Transverse colon (tissue), 4 donors: ENCODE data around the gene TNFSF13. TPM values are rescaled to one million over a fixed set of nuclear protein-coding genes. Genes with fewer than 3 reads are reported as not detected.

Source experiments
- DNase-seq: peaks from one replicate; pipeline ENCODE4 v3.0.0-alpha.2; 2019
- H3K27ac ChIP-seq, 4 donors: fragments of 200-600 bp; sonication (generic); 2 replicates each; pipeline ENCODE4 v1.5.1; 2016 to 2018; ENCODE audit warnings: inconsistent platforms in 4 of 4
- H3K27me3 ChIP-seq: fragments of 200-600 bp; sonication (generic); 2 replicates; pipeline ENCODE4 v1.5.1; 2017; ENCODE audit warnings: inconsistent platforms
- H3K36me3 ChIP-seq, 4 donors: fragments of 200-600 bp; sonication (generic); 2 replicates each; pipeline ENCODE4 v1.5.1; 2017 to 2019; ENCODE audit warnings: inconsistent platforms in 4 of 4
- H3K4me1 ChIP-seq, 4 donors: fragments of 200-600 bp; sonication (generic); 2 replicates each; pipeline ENCODE4 v1.5.1; 2017 to 2020; ENCODE audit warnings: inconsistent platforms in 4 of 4
- H3K4me3 ChIP-seq, 4 donors: fragments of 200-600 bp; sonication (generic); 1 replicate in 1 of 4; 2 replicates in 3 of 4; pipeline versions ENCODE4 v1.5.1 to v1.6.1; 2017 to 2019; ENCODE audit warnings: inconsistent platforms in 4 of 4
- H3K9me3 ChIP-seq, 2 donors: fragments of 200-600 bp; sonication (generic); 2 replicates each; pipeline ENCODE4 v1.5.1; 2017 to 2019; ENCODE audit warnings: inconsistent platforms in 2 of 2
- CTCF ChIP-seq, 5 experiments: fragments of 200-600 bp in 3 of 5; fragments of 450-650 bp in 2 of 5; sonication (generic) in 3 of 5; IDR thresholded peaks; 1 replicate in 2 of 5; 2 replicates in 3 of 5; pipeline ENCODE4 v1.5.1; 2016 to 2017; ENCODE audit warnings: antibody characterized with exemption in 5 of 5, inconsistent platforms in 3 of 5, mild to moderate bottlenecking in 2 of 5, moderate library complexity in 1 of 5
- EP300 ChIP-seq: sonication (generic); formaldehyde crosslinking; IDR thresholded peaks from one replicate; pipeline ENCODE4 v1.6.1; 2017; ENCODE audit warnings: antibody characterized with exemption, low read depth
- POLR2A ChIP-seq: fragments of 450-650 bp; IDR thresholded peaks from one replicate; pipeline ENCODE4 v1.6.1; 2016; ENCODE audit warnings: antibody characterized with exemption, mild to moderate bottlenecking, moderate library complexity
- POLR2AphosphoS5 ChIP-seq, 3 donors: sonication (generic); formaldehyde crosslinking; IDR thresholded peaks; one replicate each; pipeline ENCODE4 v1.6.1; 2016; ENCODE audit warnings: antibody characterized with exemption in 3 of 3
- WGBS, 2 donors: methylation state at CpG; one replicate each; pipeline ENCODE4 v1.1.5; 2018; ENCODE audit warnings: low coverage in 1 of 2; 5-methylcytosine and 5-hydroxymethylcytosine counted together
- in situ Hi-C, 4 donors: fragments of 200-750 bp; cut with MboI; loops; one replicate each; pipeline versions ENCODE4 v1.15.0 to v1.15.1; 2017; ENCODE audit warnings: low sequenced_read_pairs in 3 of 4, low pct_ligation_motif_present in 1 of 4, low pct_unique_long_range_greater_than_20kb in 1 of 4
- intact Hi-C: fragments of 100-400 bp; cut with DNase I; formaldehyde crosslinking; loops from one replicate; pipeline ENCODE4 v1.15.1; 2023; ENCODE audit warnings: low total_unique reads
- total RNA-seq, 4 donors: library from RNA; depleted of rRNA; stranded (reverse); fragments of >200 nt; gene quantifications; one replicate each; pipeline ENCODE4 v1.1.0, GENCODE V29; 2016

TNFSF13 gene
- total RNA-seq, 4 donors from 2014 or later: 19.7 to 94.3 (median 59.8) TPM

GRCh38 chr17:7569571-7569970, 11.0 kb downstream of the TNFSF13 start:
- Histone ChIP-seq H3K4me1 (peaks cover 5 to 23% (median 11%) of the 10 kb centered on the region in 4 donors), H3K4me3 (no peak overlapping the region), H3K36me3 (peaks cover 0 to 47% (median 7%) of the 10 kb centered on the region in 4 donors), H3K9me3 (no peaks in the 10 kb centered on the region), H3K27ac (no peak overlapping the region), H3K27me3 (no peaks in the 10 kb centered on the region)
- DNase-seq: no peak
- intact Hi-C loops (no loop called here), in situ Hi-C loops (no loop called here)
- 76 to 77% methylated on average over 5 of the region's 5 CpGs for WGBS, 2 donors
- TF ChIP-seq POLR2AphosphoS5 (IDR thresholded peaks at IDR 0.05) (no peak), CTCF (IDR thresholded peaks at IDR 0.05) (no peak), EP300 (no peak), POLR2A (no peak)

- Histone ChIP-seq H3K27me3 (no peaks in the 10 kb centered on the region), H3K9me3 (no peaks in the 10 kb centered on the region), H3K4me1 (peaks cover 11 to 31% (median 18%) of the 10 kb centered on the region in 4 donors), H3K4me3 (no peak overlapping the region), H3K27ac (no peak overlapping the region), H3K36me3 (peaks cover 0 to 48% (median 9%) of the 10 kb centered on the region in 4 donors)
- WGBS, 2 donors: 95% methylated on average over 6 to 10 of the region's 10 CpGs
- DNase-seq: no peak
- in situ Hi-C loops: no loop called here
- intact Hi-C loops: no loop called here
- TF ChIP-seq CTCF (IDR thresholded peaks at IDR 0.05): no peak
- TF ChIP-seq POLR2A: no peak
- no peak for TF ChIP-seq EP300
- TF ChIP-seq POLR2AphosphoS5 (IDR thresholded peaks at IDR 0.05): no peak
These were observed 11.8 kb downstream of the TNFSF13 start for GRCh38 chr17:7570351-7570750.

- DNase-seq: no peak
- TF ChIP-seq EP300 (no peak), CTCF (IDR thresholded peaks at IDR 0.05) (no peak), POLR2AphosphoS5 (IDR thresholded peaks at IDR 0.05) (no peak), POLR2A (no peak)
- H3K4me1 ChIP-seq: peaks cover 11 to 42% (median 24%) of the 10 kb centered on the region in 4 donors
- H3K9me3 ChIP-seq: no peaks in the 10 kb centered on the region
- WGBS, 2 donors: 1% methylated on average over 11 of the region's 11 CpGs; no CpG with 5 or more reads in 1 of the 2 donors
- intact Hi-C loops: no loop called here
- in situ Hi-C loops: no loop called here
- peak overlapping the region; percentile 87 to 99 (median 92) for H3K27ac ChIP-seq
- peak overlapping the region in 3 of 4 donors; percentile 29 to 53 (median 30) for H3K4me3 ChIP-seq
- peaks cover 0 to 51% (median 15%) of the 10 kb centered on the region in 4 donors for H3K36me3 ChIP-seq
- no peaks in the 10 kb centered on the region for H3K27me3 ChIP-seq
These were observed 13.7 kb downstream of the TNFSF13 start for GRCh38 chr17:7572338-7572587.

GRCh38 chr17:7572588-7573323, 14.2 kb downstream of the TNFSF13 start:
- Histone ChIP-seq H3K9me3 (no peaks in the 10 kb centered on the region), H3K27ac (peak overlapping the region; percentile 96 to 100 (median 99)), H3K4me3 (peak overlapping the region; percentile 89 to 100 (median 94)), H3K27me3 (no peaks in the 10 kb centered on the region), H3K4me1 (peaks cover 11 to 43% (median 24%) of the 10 kb centered on the region in 4 donors), H3K36me3 (peaks cover 0 to 52% (median 19%) of the 10 kb centered on the region in 4 donors)
- in situ Hi-C loops (no loop called here), intact Hi-C loops (no loop called here)
- DNase-seq: peak; percentile 100
- TF ChIP-seq EP300: no peak
- peak; percentile 99 to 100 (median 100) for TF ChIP-seq POLR2AphosphoS5 (IDR thresholded peaks at IDR 0.05)
- TF ChIP-seq CTCF (IDR thresholded peaks at IDR 0.05): peak in 1 of 5 experiments; percentile 26
- TF ChIP-seq POLR2A: peak; percentile 100
- 0% methylated on average over 46 of the region's 73 CpGs; no CpG with 5 or more reads in 1 of the 2 donors for WGBS, 2 donors
